MM.1S (cell line): ENCODE results near the gene DDAH1.

Experiments used
- CTCF ChIP-seq: fragments of 300-600 bp; sonication (generic); IDR thresholded peaks from 2 replicates; pipeline ENCODE4 v1.5.1; 2016; ENCODE audit warnings: antibody characterized with exemption, low read length, mixed read lengths
- EZH2phosphoT487 ChIP-seq: fragments of 300-600 bp; sonication (generic); IDR thresholded peaks from 2 replicates; pipeline ENCODE4 v1.6.1; 2018; ENCODE audit warnings: antibody characterized with exemption, low read length

- no peak for TF ChIP-seq CTCF
- no peak for TF ChIP-seq EZH2phosphoT487
These were observed 2.1 kb upstream of the DDAH1 start for GRCh38 chr1:85467036-85467435.
